Right atrium auricular region (tissue), 2 donors: Measurements from ENCODE around the gene NXPH3. TPM values are rescaled to one million over a fixed set of nuclear protein-coding genes. Genes with fewer than 3 reads are reported as not detected.

Experiments
- DNase-seq: peaks from one replicate; pipeline ENCODE4 v3.0.0-alpha.2; 2019; ENCODE audit warnings: low spot score
- H3K27ac ChIP-seq, 2 donors: fragments of 200-600 bp; sonication (generic); 1 replicate in 1 of 2; 2 replicates in 1 of 2; pipeline ENCODE4 v1.5.1; 2016 to 2019
- H3K27me3 ChIP-seq, 2 donors: fragments of 200-600 bp; sonication (generic); one replicate each; pipeline versions ENCODE4 v1.5.1 to v1.6.0; 2017 to 2019
- H3K36me3 ChIP-seq: fragments of 200-600 bp; sonication (generic); one replicate; pipeline ENCODE4 v1.5.1; 2016
- H3K4me1 ChIP-seq, 2 donors: fragments of 200-600 bp; sonication (generic); one replicate each; pipeline versions ENCODE4 v1.5.1 to v1.6.0; 2017 to 2019
- H3K4me3 ChIP-seq, 2 donors: fragments of 200-600 bp; sonication (generic); 1 replicate in 1 of 2; 2 replicates in 1 of 2; pipeline ENCODE4 v1.5.1; 2017 to 2019; ENCODE audit warnings: mild to moderate bottlenecking in 1 of 2, moderate library complexity in 1 of 2
- H3K9me3 ChIP-seq, 2 donors: fragments of 200-600 bp; sonication (generic); one replicate each; pipeline ENCODE4 v1.5.1; 2019
- total RNA-seq, 2 donors: library from RNA; depleted of rRNA; stranded (reverse); fragments of >200 nt; gene quantifications; one replicate each; pipeline ENCODE4 v1.1.0, GENCODE V29; 2016
- TF ChIP-seq, protein P1 (sequence below), 2 donors: fragments of 200-600 bp; sonication (generic); IDR thresholded peaks; one replicate each; pipeline ENCODE4 v1.5.1; 2019; ENCODE audit warnings: antibody characterized with exemption in 2 of 2

Gene NXPH3
- total RNA-seq, 2 donors from 2014 or later: 3.4 to 8.8 TPM

DNA sequence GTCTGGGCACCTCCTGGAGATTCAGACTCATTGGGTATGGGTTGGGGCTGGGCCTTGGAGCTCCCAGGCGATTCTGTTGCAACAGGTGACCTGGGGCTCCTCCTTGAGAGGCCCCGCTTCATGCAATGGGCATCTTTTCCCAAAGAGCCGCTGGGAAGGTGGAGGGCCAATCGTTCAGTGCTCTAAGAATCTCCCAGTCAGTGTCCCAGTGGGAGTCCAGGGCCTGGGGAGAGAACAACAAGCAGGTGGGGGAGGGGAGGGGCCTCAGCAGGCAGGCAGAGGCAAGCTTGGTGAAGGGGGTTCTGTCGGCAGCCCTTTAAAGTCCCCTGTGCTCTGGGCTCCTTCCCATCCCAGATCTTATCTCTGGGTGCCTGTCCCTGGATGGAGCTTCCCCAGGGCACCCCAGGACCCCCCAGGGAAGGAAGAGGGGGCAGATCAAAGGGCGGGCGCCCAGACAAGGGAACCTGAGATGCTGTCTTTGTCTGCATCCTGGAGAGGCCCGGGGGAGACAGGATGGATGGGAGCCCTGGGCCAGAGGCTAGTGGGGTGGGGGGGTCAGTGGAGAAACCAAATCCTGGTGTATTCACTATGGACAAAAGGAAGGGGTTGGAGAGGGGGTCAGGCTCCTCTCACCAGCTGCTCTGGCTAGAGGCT lies 30.5 kb upstream of the NXPH3 start:
- Histone ChIP-seq H3K4me1 (peaks cover 0 to 7% of the 10 kb centered on the region in 2 donors), H3K4me3 (no peak overlapping the region), H3K36me3 (no peaks in the 10 kb centered on the region), H3K27ac (no peak overlapping the region), H3K9me3 (peaks cover 0 to 9% of the 10 kb centered on the region in 2 donors), H3K27me3 (no peaks in the 10 kb centered on the region)
- TF ChIP-seq, protein P1, sequence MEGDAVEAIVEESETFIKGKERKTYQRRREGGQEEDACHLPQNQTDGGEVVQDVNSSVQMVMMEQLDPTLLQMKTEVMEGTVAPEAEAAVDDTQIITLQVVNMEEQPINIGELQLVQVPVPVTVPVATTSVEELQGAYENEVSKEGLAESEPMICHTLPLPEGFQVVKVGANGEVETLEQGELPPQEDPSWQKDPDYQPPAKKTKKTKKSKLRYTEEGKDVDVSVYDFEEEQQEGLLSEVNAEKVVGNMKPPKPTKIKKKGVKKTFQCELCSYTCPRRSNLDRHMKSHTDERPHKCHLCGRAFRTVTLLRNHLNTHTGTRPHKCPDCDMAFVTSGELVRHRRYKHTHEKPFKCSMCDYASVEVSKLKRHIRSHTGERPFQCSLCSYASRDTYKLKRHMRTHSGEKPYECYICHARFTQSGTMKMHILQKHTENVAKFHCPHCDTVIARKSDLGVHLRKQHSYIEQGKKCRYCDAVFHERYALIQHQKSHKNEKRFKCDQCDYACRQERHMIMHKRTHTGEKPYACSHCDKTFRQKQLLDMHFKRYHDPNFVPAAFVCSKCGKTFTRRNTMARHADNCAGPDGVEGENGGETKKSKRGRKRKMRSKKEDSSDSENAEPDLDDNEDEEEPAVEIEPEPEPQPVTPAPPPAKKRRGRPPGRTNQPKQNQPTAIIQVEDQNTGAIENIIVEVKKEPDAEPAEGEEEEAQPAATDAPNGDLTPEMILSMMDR (IDR thresholded peaks at IDR 0.05): no peak
- DNase-seq: no peak

DNA sequence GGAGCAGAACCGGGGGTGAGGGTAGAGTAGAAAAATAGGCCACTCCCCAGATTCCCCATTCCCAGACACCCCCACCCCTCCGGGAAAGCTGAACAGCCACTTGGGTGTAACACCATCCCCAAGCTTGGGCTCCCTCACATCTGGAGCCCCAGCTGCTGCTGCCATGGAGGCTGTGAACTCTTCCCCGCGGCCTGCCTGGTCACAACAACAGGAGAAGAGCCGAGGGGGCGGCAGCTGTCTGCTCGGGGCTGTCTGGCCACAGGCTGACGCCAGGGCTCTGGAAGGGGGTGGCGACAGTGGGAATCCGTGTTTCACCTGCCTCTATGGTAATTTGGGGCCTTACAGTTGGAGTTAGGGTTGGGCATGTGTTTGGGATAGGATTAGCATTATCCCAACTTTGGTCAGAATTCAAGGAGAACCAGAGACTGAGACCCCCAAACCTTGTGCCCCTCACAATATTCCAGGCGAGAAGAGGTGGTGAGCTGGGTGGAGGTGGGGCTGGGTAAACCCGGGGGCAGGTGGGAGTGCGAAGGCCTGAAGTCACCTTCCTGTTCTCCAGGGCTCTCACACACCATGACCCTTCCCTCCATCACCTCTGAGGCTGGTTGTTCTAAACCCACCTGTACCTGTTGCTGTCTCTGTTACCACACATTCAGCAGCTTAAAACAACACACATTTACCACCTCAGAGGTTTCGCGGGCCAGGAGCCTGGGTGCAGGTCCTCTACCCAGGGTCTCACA lies 29.7 kb upstream of the NXPH3 start:
- DNase-seq: no peak
- no peaks in the 10 kb centered on the region for H3K36me3 ChIP-seq
- H3K27ac ChIP-seq: no peak overlapping the region
- no peak overlapping the region for H3K4me3 ChIP-seq
- peaks cover 0 to 7% of the 10 kb centered on the region in 2 donors for H3K4me1 ChIP-seq
- H3K9me3 ChIP-seq: peaks cover 0 to 5% of the 10 kb centered on the region in 2 donors
- H3K27me3 ChIP-seq: no peaks in the 10 kb centered on the region
- TF ChIP-seq, protein P1 (IDR thresholded peaks at IDR 0.05): no peak

DNA sequence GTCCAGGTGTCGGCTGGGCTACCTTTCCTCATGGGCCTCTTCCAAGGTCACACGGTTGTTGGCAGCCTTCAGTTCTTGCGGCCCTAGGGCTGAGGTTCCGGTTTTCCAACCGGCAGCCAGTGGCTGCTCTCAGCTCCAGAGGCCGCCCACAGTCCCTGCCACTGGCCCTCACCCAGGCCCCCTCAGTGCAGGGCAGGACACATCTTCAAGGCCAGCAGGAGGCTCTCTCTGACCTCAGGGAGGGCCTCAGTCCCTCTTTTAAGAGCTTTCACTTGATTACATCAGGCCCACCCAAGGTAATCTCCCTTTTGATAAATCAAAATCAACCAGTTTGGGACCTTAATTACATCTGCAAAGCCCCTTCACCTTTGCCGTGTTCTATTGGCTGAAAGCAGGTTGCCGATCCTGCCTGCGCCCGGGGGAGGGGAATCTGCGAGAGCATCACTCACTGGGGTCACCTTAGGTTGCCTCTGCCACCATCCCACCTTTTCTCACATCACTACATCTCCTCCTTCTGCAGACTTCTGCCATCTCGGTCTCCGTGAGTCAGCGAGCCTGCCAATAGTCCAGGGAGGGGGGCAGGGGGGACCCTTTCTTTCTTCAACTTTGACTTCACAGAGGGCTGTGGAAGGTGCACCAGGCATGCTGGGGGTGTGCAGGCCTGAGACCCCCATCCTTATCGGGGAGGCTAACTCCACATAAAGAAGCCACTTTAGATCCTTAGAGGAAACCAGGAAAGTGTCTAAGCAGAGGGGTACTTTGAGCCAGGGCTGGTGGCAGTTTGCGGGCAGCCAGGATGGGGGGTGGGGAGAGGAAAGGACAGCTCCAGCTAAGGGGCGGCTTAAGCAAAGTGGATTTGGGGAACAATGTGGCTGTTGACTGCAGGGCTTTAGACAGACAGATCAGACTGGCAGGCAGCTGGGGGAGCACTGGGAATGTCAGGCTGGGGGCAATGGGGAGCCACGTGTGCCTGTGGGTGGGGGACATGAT lies 28.8 kb upstream of the NXPH3 start:
- DNase-seq: no peak
- no peak overlapping the region for H3K27ac ChIP-seq
- H3K27me3 ChIP-seq: no peaks in the 10 kb centered on the region
- no peak overlapping the region for H3K4me3 ChIP-seq
- peaks cover 0 to 7% of the 10 kb centered on the region in 2 donors for H3K4me1 ChIP-seq
- TF ChIP-seq, protein P1 (IDR thresholded peaks at IDR 0.05): no peak
- H3K9me3 ChIP-seq: no peaks in the 10 kb centered on the region
- no peaks in the 10 kb centered on the region for H3K36me3 ChIP-seq

DNA sequence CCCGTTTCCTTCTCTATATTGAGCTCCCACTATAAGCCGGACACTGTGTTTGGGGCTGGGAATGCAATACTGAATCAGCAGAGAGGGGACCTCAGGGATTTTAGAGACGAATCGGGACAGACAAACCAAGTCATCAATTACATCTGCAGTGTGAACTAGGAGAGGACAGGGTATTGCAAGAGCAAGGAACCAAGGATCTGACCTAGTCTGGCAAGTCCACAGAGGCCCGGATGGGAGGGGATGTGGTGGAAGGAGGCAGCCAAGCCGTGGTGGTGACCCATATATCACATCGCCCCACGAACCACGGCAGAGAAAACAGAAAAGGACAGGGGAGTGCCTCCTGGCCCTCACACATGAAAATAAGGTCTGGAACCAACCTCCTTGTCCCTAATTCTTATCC lies 28.1 kb upstream of the NXPH3 start:
- H3K9me3 ChIP-seq: no peaks in the 10 kb centered on the region
- H3K27me3 ChIP-seq: no peaks in the 10 kb centered on the region
- TF ChIP-seq, protein P1 (IDR thresholded peaks at IDR 0.05): no peak
- no peaks in the 10 kb centered on the region for H3K36me3 ChIP-seq
- DNase-seq: no peak
- H3K4me1 ChIP-seq: peaks cover 0 to 7% of the 10 kb centered on the region in 2 donors
- no peak overlapping the region for H3K4me3 ChIP-seq
- H3K27ac ChIP-seq: no peak overlapping the region

DNA sequence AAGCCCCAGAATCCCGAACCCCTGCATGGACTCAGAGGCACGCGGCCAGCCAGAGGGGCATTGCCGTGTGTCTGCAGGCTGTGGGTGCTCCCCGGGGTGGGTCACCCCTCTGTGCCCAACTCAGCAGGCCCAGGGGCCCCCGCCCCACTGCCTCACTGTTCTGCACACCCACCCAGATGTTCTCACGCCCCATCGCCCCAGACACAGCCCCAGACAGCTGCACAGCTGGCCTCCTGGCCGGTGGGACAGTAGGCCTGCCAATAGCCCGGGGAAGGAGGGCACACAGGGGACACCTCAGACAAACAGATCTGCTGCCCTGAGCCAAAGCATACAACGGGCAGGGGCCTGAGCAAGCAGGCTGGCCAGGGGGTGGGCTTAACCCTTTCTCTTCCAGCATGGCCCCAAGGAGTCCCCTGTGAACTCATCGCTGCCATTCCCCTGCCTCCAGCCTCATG lies 27.6 kb upstream of the NXPH3 start:
- no peak overlapping the region for H3K27ac ChIP-seq

More for the DNA sequence above, 27.6 kb upstream of the NXPH3 start:
- DNase-seq: no peak
- Histone ChIP-seq H3K36me3 (no peaks in the 10 kb centered on the region), H3K4me1 (peaks cover 0 to 7% of the 10 kb centered on the region in 2 donors), H3K27me3 (no peaks in the 10 kb centered on the region), H3K4me3 (no peak overlapping the region), H3K9me3 (no peaks in the 10 kb centered on the region)
- TF ChIP-seq, protein P1 (IDR thresholded peaks at IDR 0.05): no peak
